ENCODE measurements around the gene HEATR3. TPM values are rescaled to one million over a fixed set of nuclear protein-coding genes. Genes with fewer than 3 reads are reported as not detected.
"Not testable (repeated sequence)": the region's sequence is repeated elsewhere in the genome, so short reads cannot be mapped to it uniquely, and the experiment has no call there.

HEATR3 gene
- total RNA-seq, 1 donor from 2014 or later, result 27.9 TPM

DNA sequence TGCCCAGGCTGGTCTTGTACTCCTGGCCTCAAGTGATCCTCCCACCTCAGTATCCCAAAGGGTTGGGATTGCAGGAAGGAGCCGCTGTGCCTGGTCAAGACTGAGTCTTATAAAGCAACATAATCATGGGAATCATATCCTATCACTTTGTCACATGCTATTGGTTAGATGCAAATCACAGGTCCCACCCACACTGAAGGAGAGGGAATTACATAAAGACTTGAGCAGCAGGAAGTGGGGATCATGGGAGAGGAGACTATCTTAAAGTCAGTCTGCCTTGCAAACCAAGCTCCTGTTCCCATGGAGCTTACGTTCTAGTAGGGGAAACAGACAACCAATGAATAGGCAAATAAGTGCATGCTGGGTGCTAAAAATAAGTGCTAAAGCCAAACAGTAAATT lies 59.0 kb downstream of the HEATR3 start:
- no peak for TF ChIP-seq CTCF (IDR thresholded peaks at IDR 0.05; ENCODE audit: partially characterized antibody, unreplicated experiment)
- Mint-ChIP-seq H3K36me3 (ENCODE audit: unreplicated experiment) (no peaks in the 10 kb centered on the region), H3K27me3 (ENCODE audit: unreplicated experiment) (peaks cover 2% of the 10 kb centered on the region), H3K4me1 (ENCODE audit: low read depth, unreplicated experiment) (no peaks in the 10 kb centered on the region), H3K9me3 (ENCODE audit: unreplicated experiment) (no peaks in the 10 kb centered on the region), H3K27ac (ENCODE audit: unreplicated experiment) (no peak overlapping the region), H3K4me3 (ENCODE audit: unreplicated experiment) (no peak overlapping the region)
- no peak for DNase-seq

DNA sequence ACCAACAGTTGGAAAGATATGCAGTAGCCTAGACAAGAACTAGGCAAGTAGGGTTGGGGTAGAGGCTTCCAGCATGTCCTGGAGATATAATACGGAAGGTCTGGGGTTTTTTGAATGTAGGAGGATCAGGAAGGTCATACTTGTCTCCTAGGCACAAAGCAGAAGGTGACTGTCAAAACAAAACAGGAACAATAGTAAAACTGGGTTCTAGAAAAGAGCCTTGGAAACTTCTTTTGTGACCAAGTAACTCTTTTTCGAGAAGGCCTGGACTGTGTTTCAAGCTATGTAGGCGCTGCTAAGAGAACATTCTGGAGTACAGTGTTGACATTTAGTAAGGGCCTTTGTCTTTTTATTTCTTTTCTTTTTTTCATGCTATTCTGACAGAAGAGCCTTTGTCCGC lies 60.4 kb downstream of the HEATR3 start:
- Mint-ChIP-seq H3K27me3 (ENCODE audit: unreplicated experiment) (peaks cover 2% of the 10 kb centered on the region), H3K27ac (ENCODE audit: unreplicated experiment) (no peak overlapping the region)

DNA sequence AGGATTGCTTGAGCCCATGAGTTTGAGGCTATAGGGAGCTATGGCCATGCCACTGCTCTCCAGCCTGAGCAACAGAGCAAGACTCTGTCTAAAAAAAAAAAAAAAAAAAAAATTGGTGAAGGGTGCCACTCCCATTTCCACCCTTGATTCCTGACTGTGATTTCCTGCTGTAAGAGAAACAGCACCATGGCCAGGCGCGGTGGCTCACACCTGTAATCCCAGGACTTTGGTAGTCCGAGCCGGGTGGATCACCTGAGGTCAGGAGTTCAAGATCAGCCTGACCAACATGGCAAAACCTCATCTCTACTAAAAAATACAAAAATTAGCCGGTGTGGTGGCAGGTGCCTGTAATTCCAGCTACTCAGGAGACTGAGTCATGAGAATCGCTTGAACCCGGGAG lies 66.8 kb downstream of the HEATR3 start:
- not testable (repeated sequence) for H3K4me1 Mint-ChIP-seq (ENCODE audit: low read depth, unreplicated experiment); H3K9me3 Mint-ChIP-seq (ENCODE audit: unreplicated experiment); H3K4me3 Mint-ChIP-seq (ENCODE audit: unreplicated experiment)

More for the DNA sequence above, 60.4 kb downstream of the HEATR3 start:
- no peaks in the 10 kb centered on the region for H3K9me3 Mint-ChIP-seq (ENCODE audit: unreplicated experiment)
- no peak for DNase-seq
- no peak overlapping the region for H3K4me3 Mint-ChIP-seq (ENCODE audit: unreplicated experiment)
- no peaks in the 10 kb centered on the region for H3K4me1 Mint-ChIP-seq (ENCODE audit: low read depth, unreplicated experiment)
- no peak for TF ChIP-seq CTCF (IDR thresholded peaks at IDR 0.05; ENCODE audit: partially characterized antibody, unreplicated experiment)
- H3K36me3 Mint-ChIP-seq (ENCODE audit: unreplicated experiment), result no peaks in the 10 kb centered on the region

DNA sequence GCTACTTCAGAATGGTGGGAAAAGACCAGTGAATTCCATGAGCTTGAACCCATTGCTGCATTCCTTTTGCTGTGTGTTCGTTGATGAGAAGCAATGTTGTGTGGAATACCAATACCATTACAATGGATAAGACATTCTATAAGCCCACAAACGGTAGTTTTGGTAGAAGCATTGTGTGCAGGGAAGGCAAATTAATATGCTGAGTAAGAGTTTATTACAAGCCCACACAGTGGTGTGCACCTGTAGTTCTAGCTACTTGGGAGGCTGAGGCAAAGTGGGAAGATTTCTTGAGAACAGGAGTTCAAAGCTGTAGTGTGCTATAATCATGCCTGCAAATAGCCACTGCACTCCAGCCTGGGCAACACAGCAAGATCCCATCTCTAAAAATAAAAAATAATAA lies 67.4 kb downstream of the HEATR3 start:
- Mint-ChIP-seq H3K36me3 (ENCODE audit: unreplicated experiment) (no peaks in the 10 kb centered on the region), H3K4me3 (ENCODE audit: unreplicated experiment) (no peak overlapping the region), H3K27ac (ENCODE audit: unreplicated experiment) (no peak overlapping the region), H3K27me3 (ENCODE audit: unreplicated experiment) (no peaks in the 10 kb centered on the region), H3K4me1 (ENCODE audit: low read depth, unreplicated experiment) (no peaks in the 10 kb centered on the region), H3K9me3 (ENCODE audit: unreplicated experiment) (no peaks in the 10 kb centered on the region)
- no peak for TF ChIP-seq CTCF (IDR thresholded peaks at IDR 0.05; ENCODE audit: partially characterized antibody, unreplicated experiment)
- no peak for DNase-seq

More for the DNA sequence above, 66.8 kb downstream of the HEATR3 start:
- not testable (repeated sequence) for H3K27ac Mint-ChIP-seq (ENCODE audit: unreplicated experiment); H3K36me3 Mint-ChIP-seq (ENCODE audit: unreplicated experiment); H3K27me3 Mint-ChIP-seq (ENCODE audit: unreplicated experiment); DNase-seq

GRCh38 chr16:50136399-50136798 lies 70.6 kb downstream of the HEATR3 start:
- no peaks in the 10 kb centered on the region for H3K9me3 Mint-ChIP-seq (ENCODE audit: unreplicated experiment)
- DNase-seq, result no peak
- no peaks in the 10 kb centered on the region for H3K27me3 Mint-ChIP-seq (ENCODE audit: unreplicated experiment)
- no peaks in the 10 kb centered on the region for H3K4me1 Mint-ChIP-seq (ENCODE audit: low read depth, unreplicated experiment)
- no peak overlapping the region for H3K4me3 Mint-ChIP-seq (ENCODE audit: unreplicated experiment)
- no peak overlapping the region for H3K27ac Mint-ChIP-seq (ENCODE audit: unreplicated experiment)
- no peak for TF ChIP-seq CTCF (IDR thresholded peaks at IDR 0.05; ENCODE audit: partially characterized antibody, unreplicated experiment)
- H3K36me3 Mint-ChIP-seq (ENCODE audit: unreplicated experiment), result no peaks in the 10 kb centered on the region

GRCh38 chr16:50137268-50137667 lies 71.5 kb downstream of the HEATR3 start:
- no peak overlapping the region for H3K4me3 Mint-ChIP-seq (ENCODE audit: unreplicated experiment)
- H3K9me3 Mint-ChIP-seq (ENCODE audit: unreplicated experiment), result no peaks in the 10 kb centered on the region
- no peak for DNase-seq
- no peaks in the 10 kb centered on the region for H3K36me3 Mint-ChIP-seq (ENCODE audit: unreplicated experiment)
- H3K27me3 Mint-ChIP-seq (ENCODE audit: unreplicated experiment), result no peaks in the 10 kb centered on the region
- no peak for TF ChIP-seq CTCF (IDR thresholded peaks at IDR 0.05; ENCODE audit: partially characterized antibody, unreplicated experiment)
- no peaks in the 10 kb centered on the region for H3K4me1 Mint-ChIP-seq (ENCODE audit: low read depth, unreplicated experiment)
- no peak overlapping the region for H3K27ac Mint-ChIP-seq (ENCODE audit: unreplicated experiment)
